Left lung (tissue), 14 donors: ENCODE measurements around the gene GALNT8. TPM values are rescaled to one million over a fixed set of nuclear protein-coding genes. Genes with fewer than 3 reads are reported as not detected.

Source experiments
- ATAC-seq: fragments of 200-7000 bp; cut with Tn5 transposase; one replicate; pipeline ENCODE4 v1.9.1; 2020; ENCODE audit warnings: moderate library complexity
- DNase-seq, 4 donors: peaks; one replicate each; pipeline ENCODE4 v3.0.0-alpha.2; 2013 to 2020
- H3K27ac ChIP-seq, 2 donors: fragments of 200-600 bp; sonication (generic) in 1 of 2; one replicate each; pipeline versions ENCODE4 v1.5.0 to v1.8.0; 2020 to 2021
- H3K27me3 ChIP-seq, 2 donors: fragments of 200-600 bp; sonication (generic) in 1 of 2; one replicate each; pipeline versions ENCODE4 v1.5.0 to v1.8.0; 2020 to 2021
- H3K36me3 ChIP-seq, 2 donors: fragments of 200-600 bp; sonication (generic) in 1 of 2; one replicate each; pipeline versions ENCODE4 v1.5.0 to v1.8.0; 2020 to 2021
- H3K4me1 ChIP-seq, 2 donors: fragments of 200-600 bp; one replicate each; pipeline ENCODE4 v1.8.0; 2021
- H3K4me3 ChIP-seq, 2 donors: fragments of 200-600 bp; sonication (generic) in 1 of 2; one replicate each; pipeline versions ENCODE4 v1.5.0 to v1.8.0; 2020 to 2021; ENCODE audit warnings: mild to moderate bottlenecking in 1 of 2
- H3K9me3 ChIP-seq, 2 donors: fragments of 200-600 bp; sonication (generic) in 1 of 2; one replicate each; pipeline versions ENCODE4 v1.5.0 to v1.8.0; 2020 to 2021
- intact Hi-C, 2 donors: fragments of 100-400 bp; cut with DNase I; formaldehyde crosslinking; loops; one replicate each; pipeline versions ENCODE4 v1.11.2 to v1.14.2; 2022
- long read RNA-seq, 12 donors: library from polyadenylated mRNA in 2 of 12; unstranded in 2 of 12; transcript quantifications; one replicate each; pipeline ENCODE4 v2.0.0 and lab custom pipeline, GENCODE V29; 2019 to 2026
- polyA plus RNA-seq, 6 donors: library from polyadenylated mRNA; unstranded; fragments of 120-200 nt; gene quantifications; one replicate each; pipeline ENCODE4 v1.2.1, GENCODE V29; 2013; ENCODE audit not compliant: insufficient read length in 6 of 6
- total RNA-seq, 2 donors: library from RNA; stranded (reverse); fragmentation: NEBNext Ultra II Directional; extraction: Animal tissue kit (Norgen Biotek cat#: 25700); gene quantifications; one replicate each; pipeline ENCODE4 v1.2.1, GENCODE V29; 2021
- TF ChIP-seq, protein P1 (sequence below), 2 donors: fragments of 200-600 bp; sonication (generic) in 1 of 2; IDR thresholded peaks; one replicate each; pipeline versions ENCODE4 v1.5.0 to v1.8.0; 2021; ENCODE audit warnings: antibody characterized with exemption in 2 of 2
- donor health status: DM: no; HTN: yes; CAD: no.
- donor health status: DM: no; HTN: no; CAD: no.

GALNT8 gene, protein sequence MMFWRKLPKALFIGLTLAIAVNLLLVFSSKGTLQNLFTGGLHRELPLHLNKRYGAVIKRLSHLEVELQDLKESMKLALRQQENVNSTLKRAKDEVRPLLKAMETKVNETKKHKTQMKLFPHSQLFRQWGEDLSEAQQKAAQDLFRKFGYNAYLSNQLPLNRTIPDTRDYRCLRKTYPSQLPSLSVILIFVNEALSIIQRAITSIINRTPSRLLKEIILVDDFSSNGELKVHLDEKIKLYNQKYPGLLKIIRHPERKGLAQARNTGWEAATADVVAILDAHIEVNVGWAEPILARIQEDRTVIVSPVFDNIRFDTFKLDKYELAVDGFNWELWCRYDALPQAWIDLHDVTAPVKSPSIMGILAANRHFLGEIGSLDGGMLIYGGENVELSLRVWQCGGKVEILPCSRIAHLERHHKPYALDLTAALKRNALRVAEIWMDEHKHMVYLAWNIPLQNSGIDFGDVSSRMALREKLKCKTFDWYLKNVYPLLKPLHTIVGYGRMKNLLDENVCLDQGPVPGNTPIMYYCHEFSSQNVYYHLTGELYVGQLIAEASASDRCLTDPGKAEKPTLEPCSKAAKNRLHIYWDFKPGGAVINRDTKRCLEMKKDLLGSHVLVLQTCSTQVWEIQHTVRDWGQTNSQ
- total RNA-seq (under 1 TPM; 0.09 to 0.50 TPM), polyA plus RNA-seq (1 to 10 TPM in 5 of 6 donors, under 1 TPM in 1; 0.95 to 2.3 (median 1.5) TPM)
- long read RNA-seq, donor 1, result 0 reads
- long read RNA-seq, donor 2, result 0 reads
- long read RNA-seq, donor 3, result 0 reads
- long read RNA-seq, donor 4, result 0 reads
- long read RNA-seq, donor 5, result 0 reads
- long read RNA-seq, donor 6, result 0 reads
- long read RNA-seq, donor 7, full-length matches to known transcripts, result 1 of 1 reads
- long read RNA-seq, donor 7, partial matches to known transcripts, result 0 of 1 reads
- long read RNA-seq, donor 7, other reads (novel, unspliced or antisense), result 0 of 1 reads
- long read RNA-seq, donor 8, result 0 reads
- long read RNA-seq, donor 9, result 0 reads
- long read RNA-seq, donor 10, result 0 reads
- long read RNA-seq, donor 11, full-length matches to known transcripts, result 17 of 41 reads
- long read RNA-seq, donor 11, partial matches to known transcripts, result 16 of 41 reads
- long read RNA-seq, donor 11, other reads (novel, unspliced or antisense), result 8 of 41 reads
- long read RNA-seq, donor 12, full-length matches to known transcripts, result 1 of 1 reads
- long read RNA-seq, donor 12, partial matches to known transcripts, result 0 of 1 reads
- long read RNA-seq, donor 12, other reads (novel, unspliced or antisense), result 0 of 1 reads

DNA sequence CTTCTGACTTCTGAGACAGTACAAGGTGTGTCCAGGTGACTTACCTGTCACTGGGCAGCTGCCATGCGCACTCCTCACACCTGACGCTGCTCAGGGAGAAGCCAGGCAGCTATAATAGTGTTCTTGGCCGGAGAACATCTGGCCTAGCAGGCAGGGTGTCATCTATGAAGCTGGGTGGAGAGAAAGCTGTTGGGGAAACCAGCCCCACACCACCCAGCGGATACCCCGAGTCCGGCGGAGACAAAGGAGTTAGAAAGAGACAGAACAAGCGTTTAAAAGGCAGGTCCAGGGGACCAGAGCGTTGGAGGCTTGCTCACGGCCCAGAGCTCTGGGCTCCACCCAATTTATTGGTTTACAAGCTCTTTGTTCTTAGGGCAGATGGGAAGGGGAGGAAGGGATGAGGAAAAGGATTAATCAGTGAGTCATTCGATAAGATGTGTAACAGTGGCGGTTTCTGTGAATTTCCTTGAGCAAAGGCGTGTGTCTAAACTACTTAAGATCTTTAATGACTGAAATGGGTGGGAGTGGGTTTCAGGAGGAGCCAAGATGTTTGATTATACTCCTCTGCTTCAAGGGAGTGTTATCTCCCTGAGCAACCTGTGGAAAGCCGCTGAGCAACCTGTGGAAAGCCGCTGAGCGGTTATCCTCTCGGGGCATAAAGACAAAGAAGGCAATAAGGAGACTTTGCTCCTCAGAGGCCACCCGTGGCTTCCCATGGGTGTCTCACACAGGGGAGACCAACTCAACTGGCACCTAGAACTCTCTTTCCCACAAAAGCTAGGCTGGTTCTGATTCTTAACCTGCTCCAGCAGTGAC, at the start of gene GALNT8:
GALNT8 (plus strand) TSS at position 580 of the 816 bp plus-strand sequence. CDS start 278 bp downstream, outside the sequence.
- Histone ChIP-seq H3K9me3 (no peaks in the 10 kb centered on the region), H3K4me3 (no peak within 1 kb of the TSS), H3K27ac (no peak within 1 kb of the TSS), H3K36me3 (no peaks in the 10 kb centered on the region), H3K4me1 (no peaks in the 10 kb centered on the region), H3K27me3 (peaks cover 0 to 31% of the 10 kb centered on the region in 2 donors)
- intact Hi-C loops, result no loop called here
- no peak for DNase-seq
- ATAC-seq, result no peak
- TF ChIP-seq, protein P1, sequence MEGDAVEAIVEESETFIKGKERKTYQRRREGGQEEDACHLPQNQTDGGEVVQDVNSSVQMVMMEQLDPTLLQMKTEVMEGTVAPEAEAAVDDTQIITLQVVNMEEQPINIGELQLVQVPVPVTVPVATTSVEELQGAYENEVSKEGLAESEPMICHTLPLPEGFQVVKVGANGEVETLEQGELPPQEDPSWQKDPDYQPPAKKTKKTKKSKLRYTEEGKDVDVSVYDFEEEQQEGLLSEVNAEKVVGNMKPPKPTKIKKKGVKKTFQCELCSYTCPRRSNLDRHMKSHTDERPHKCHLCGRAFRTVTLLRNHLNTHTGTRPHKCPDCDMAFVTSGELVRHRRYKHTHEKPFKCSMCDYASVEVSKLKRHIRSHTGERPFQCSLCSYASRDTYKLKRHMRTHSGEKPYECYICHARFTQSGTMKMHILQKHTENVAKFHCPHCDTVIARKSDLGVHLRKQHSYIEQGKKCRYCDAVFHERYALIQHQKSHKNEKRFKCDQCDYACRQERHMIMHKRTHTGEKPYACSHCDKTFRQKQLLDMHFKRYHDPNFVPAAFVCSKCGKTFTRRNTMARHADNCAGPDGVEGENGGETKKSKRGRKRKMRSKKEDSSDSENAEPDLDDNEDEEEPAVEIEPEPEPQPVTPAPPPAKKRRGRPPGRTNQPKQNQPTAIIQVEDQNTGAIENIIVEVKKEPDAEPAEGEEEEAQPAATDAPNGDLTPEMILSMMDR (IDR thresholded peaks at IDR 0.05), result no peak

DNA sequence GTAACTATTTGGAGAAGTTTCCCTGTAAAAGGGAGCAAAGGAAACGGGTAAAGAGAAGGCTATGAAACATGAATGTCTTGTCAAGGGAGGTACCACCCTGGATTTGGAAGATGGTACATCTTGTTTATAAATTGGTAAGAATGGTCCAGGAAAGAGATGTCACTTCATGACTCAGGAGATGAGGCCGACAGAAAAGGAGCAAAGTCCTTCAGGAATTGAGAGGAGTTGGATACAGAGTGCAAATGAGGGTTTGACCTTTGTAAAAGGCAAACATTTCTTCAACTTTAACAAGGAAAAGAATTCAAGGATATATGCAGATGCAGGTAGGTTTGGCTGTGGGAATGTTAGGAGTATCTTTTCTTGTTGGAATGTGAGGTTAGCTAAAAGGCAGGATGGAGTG, 40.5 kb upstream of the GALNT8 start:
- Histone ChIP-seq H3K9me3 (no peaks in the 10 kb centered on the region), H3K27ac (no peak overlapping the region), H3K36me3 (peaks cover 0 to 33% of the 10 kb centered on the region in 2 donors), H3K4me3 (no peak overlapping the region), H3K4me1 (no peaks in the 10 kb centered on the region), H3K27me3 (no peaks in the 10 kb centered on the region)
- TF ChIP-seq, protein P1 (IDR thresholded peaks at IDR 0.05), result no peak
- intact Hi-C loops, result no loop called here
- no peak for ATAC-seq
- DNase-seq, result no peak

DNA sequence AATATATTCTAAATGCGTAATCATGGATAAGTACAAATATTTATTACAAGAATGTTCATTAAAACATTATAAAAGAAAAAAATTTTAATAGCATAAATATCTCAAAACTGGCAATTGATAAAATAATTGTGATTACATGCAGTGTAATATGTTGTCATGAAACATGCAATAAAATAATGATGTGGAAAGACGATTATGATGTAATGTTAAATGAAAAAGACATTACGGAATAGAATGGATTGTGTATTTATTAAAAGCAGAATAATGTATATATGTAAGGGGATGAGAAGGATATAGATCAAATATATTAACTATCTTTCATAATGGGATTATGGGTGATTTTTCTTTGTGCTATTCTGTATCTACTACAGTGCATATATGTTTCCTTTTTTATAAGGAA, 38.5 kb upstream of the GALNT8 start:
- TF ChIP-seq, protein P1 (IDR thresholded peaks at IDR 0.05), result no peak
- no peak for ATAC-seq
- H3K27ac ChIP-seq, result no peak overlapping the region
- intact Hi-C loops, result no loop called here
- H3K4me1 ChIP-seq, result no peaks in the 10 kb centered on the region
- H3K9me3 ChIP-seq, result no peaks in the 10 kb centered on the region
- H3K4me3 ChIP-seq, result no peak overlapping the region
- H3K27me3 ChIP-seq, result no peaks in the 10 kb centered on the region
- no peak for DNase-seq
- peaks cover 0 to 53% of the 10 kb centered on the region in 2 donors for H3K36me3 ChIP-seq

DNA sequence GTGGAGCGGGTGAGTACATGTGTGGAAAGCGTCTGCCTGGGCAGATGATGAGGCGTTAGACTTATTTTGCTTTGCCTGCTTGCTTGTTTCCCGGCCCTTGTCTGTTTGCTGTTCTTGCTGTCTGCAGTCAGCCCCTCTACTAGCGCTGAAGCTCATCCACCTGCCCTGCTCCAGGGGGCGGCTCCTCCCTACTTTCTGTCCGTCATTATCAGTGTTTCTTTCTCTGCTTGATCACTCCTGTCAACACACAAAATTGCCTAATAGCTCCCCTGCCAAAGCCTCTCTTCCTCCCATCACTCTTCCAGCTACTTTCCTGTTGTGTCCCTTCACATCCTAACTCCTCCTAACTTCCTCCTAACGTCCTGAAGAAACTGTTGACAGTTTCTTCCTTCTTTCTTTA, 34.9 kb upstream of the GALNT8 start:
- no peak overlapping the region for H3K4me3 ChIP-seq
- no peak overlapping the region for H3K27ac ChIP-seq
- intact Hi-C loops, result no loop called here
- TF ChIP-seq, protein P1 (IDR thresholded peaks at IDR 0.05), result no peak
- DNase-seq, result no peak
- ATAC-seq, result no peak
- no peaks in the 10 kb centered on the region for H3K27me3 ChIP-seq
- H3K4me1 ChIP-seq, result no peaks in the 10 kb centered on the region
- H3K36me3 ChIP-seq, result peaks cover 0 to 84% of the 10 kb centered on the region in 2 donors
- H3K9me3 ChIP-seq, result no peaks in the 10 kb centered on the region
